GM20431 (cell line): ENCODE results near the gene EZH2.

Experiments
- in situ Hi-C: fragments of 300-500 bp; cut with MseI, MboI; formaldehyde crosslinking; loops from one replicate; pipeline ENCODE4 v1.15.0; 2020; ENCODE audit warnings: low sequenced_read_pairs; ENCODE audit not compliant: unreplicated experiment

The EZH2 gene

GRCh38 chr7:148783801-148784527 lies 100.1 kb downstream of the EZH2 start:
- in situ Hi-C loops = no loop called here

- in situ Hi-C loops = no loop called here
Measured at GRCh38 chr7:148782757-148783456, 101.2 kb downstream of the EZH2 start.

DNA sequence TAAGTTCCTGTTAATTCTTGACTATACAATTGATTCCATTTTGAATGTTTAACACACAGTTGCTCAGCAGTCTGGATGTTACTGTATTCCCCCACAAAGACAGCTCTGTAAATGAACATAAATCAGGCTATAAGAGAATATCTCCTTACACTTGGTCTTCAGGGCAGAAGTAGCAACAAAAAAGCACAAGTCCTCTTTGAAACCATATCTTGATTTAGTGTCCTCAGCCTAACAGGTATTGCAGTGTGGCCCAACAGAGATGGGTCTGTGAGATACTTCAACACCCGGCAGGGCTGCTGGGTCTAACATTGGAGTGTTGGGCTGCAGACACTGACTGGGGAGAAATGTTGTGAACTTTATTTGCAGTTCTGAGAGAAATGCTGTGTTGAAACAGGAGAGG lies 109.6 kb downstream of the EZH2 start:
- in situ Hi-C loops = no loop called here

- in situ Hi-C loops = no loop called here
Measured at GRCh38 chr7:148773334-148773733, 110.8 kb downstream of the EZH2 start.

- in situ Hi-C loops = no loop called here
Measured at GRCh38 chr7:148772297-148773089, 111.6 kb downstream of the EZH2 start.

GRCh38 chr7:148770004-148770403 lies 114.1 kb downstream of the EZH2 start:
- in situ Hi-C loops = no loop called here

GRCh38 chr7:148763622-148764021 lies 120.5 kb downstream of the EZH2 start:
- in situ Hi-C loops = no loop called here

- in situ Hi-C loops = no loop called here
Measured at GRCh38 chr7:148761499-148762278, 122.4 kb downstream of the EZH2 start.
